BJ (cell line): ENCODE measurements around the gene IGFBP5. TPM values are rescaled to one million over a fixed set of nuclear protein-coding genes. Genes with fewer than 3 reads are reported as not detected.

Experiments
- CTCF ChIA-PET: fragments of 350-600 bp; formaldehyde crosslinking; extraction: SDS; loops from one replicate; lab custom pipeline; 2021; ENCODE audit warnings: antibody characterized with exemption, inconsistent platforms; lab: Yijun Ruan, JAX
- POLR2A ChIA-PET: fragments of 300-600 bp; sonication (Branson Sonifier 250); formaldehyde crosslinking; extraction: SDS; loops from one replicate; lab custom pipeline; 2021; ENCODE audit warnings: antibody characterized with exemption; lab: Charles Lee
- DNase-seq: peaks from one replicate; pipeline ENCODE4 v3.0.0-alpha.2; 2011; ENCODE audit warnings: low read depth
- H3K27me3 ChIP-seq: 2 replicates; pipeline ENCODE4 v1.6.0; 2011; ENCODE audit warnings: low read length; ENCODE audit not compliant: control insufficient read depth, insufficient read depth
- H3K36me3 ChIP-seq: 2 replicates; pipeline ENCODE4 v1.5.1; 2011; ENCODE audit warnings: low read length; ENCODE audit not compliant: control insufficient read depth, insufficient read depth
- H3K4me3 ChIP-seq: 2 replicates; pipeline ENCODE4 v1.5.1; 2011; ENCODE audit warnings: low read depth, mild to moderate bottlenecking, control low read depth, low read length
- CTCF ChIP-seq: IDR thresholded peaks from 2 replicates; pipeline ENCODE4 v1.5.1; 2011; ENCODE audit warnings: low read depth, mild to moderate bottlenecking, control low read depth, inconsistent platforms, low read length, moderate library complexity; ENCODE audit not compliant: insufficient read depth
- polyA plus RNA-seq: library from polyadenylated mRNA; depleted of rRNA; stranded (reverse); fragments of >200 nt; gene quantifications from 2 replicates; pipeline ENCODE4 v1.2.3, GENCODE V29; 2011

IGFBP5 gene
- polyA plus RNA-seq, 1 experiment = 1,060 TPM

- TF ChIP-seq CTCF = no peak
- ChIA-PET CTCF (no interaction called here), POLR2A (no interaction called here)
- no peak for DNase-seq
- no peak overlapping the region for H3K4me3 ChIP-seq
- no peaks in the 10 kb centered on the region for H3K36me3 ChIP-seq
- no peaks in the 10 kb centered on the region for H3K27me3 ChIP-seq
These were observed 20.8 kb upstream of the IGFBP5 start for GRCh38 chr2:216716109-216716508.

GRCh38 chr2:216715402-216715974, 20.1 kb upstream of the IGFBP5 start:
- DNase-seq = no peak
- POLR2A ChIA-PET = no interaction called here

GRCh38 chr2:216714376-216714775, 19.0 kb upstream of the IGFBP5 start:
- CTCF ChIA-PET = interaction anchor here (0.9 to 1.5 kb wide), 2 partner anchors 11 to 454 kb away, joined by 3 to 5 read pairs; no protein-coding TSS in a partner anchor

More at GRCh38 chr2:216715402-216715974, 20.1 kb upstream of the IGFBP5 start:
- H3K36me3 ChIP-seq = no peaks in the 10 kb centered on the region
- H3K4me3 ChIP-seq = no peak overlapping the region
- H3K27me3 ChIP-seq = no peaks in the 10 kb centered on the region
- no peak for TF ChIP-seq CTCF
- CTCF ChIA-PET = no interaction called here

GRCh38 chr2:216713691-216714336, 18.5 kb upstream of the IGFBP5 start:
- no peak for TF ChIP-seq CTCF
- POLR2A ChIA-PET = interaction anchor here (1.0 kb wide), 1 partner anchor 18 kb away, joined by 4 read pairs; the partner anchor contains the start of gene IGFBP5
- H3K4me3 ChIP-seq = no peak overlapping the region
- H3K27me3 ChIP-seq = no peaks in the 10 kb centered on the region
- CTCF ChIA-PET = interaction anchor here (0.9 to 1.5 kb wide), 2 partner anchors 10 to 455 kb away, joined by 3 to 5 read pairs; no protein-coding TSS in a partner anchor
- H3K36me3 ChIP-seq = no peaks in the 10 kb centered on the region
- peak; percentile 56 for DNase-seq

More at GRCh38 chr2:216714376-216714775, 19.0 kb upstream of the IGFBP5 start:
- POLR2A ChIA-PET = no interaction called here
- H3K27me3 ChIP-seq = no peaks in the 10 kb centered on the region
- H3K36me3 ChIP-seq = no peaks in the 10 kb centered on the region
- DNase-seq = no peak
- H3K4me3 ChIP-seq = no peak overlapping the region
- TF ChIP-seq CTCF = no peak

GRCh38 chr2:216711348-216711747, 16.0 kb upstream of the IGFBP5 start:
- Histone ChIP-seq H3K27me3 (no peaks in the 10 kb centered on the region), H3K36me3 (no peaks in the 10 kb centered on the region), H3K4me3 (no peak overlapping the region)
- CTCF ChIA-PET = interaction anchor here (0.7 to 1.2 kb wide), 4 partner anchors 8 to 16 kb away, joined by 3 to 4 read pairs (median 4); no protein-coding TSS in a partner anchor
- POLR2A ChIA-PET = no interaction called here
- no peak for TF ChIP-seq CTCF
- no peak for DNase-seq
